Smooth muscle cell (in vitro differentiated cells): Measurements from ENCODE around the gene TAF11. TPM values are rescaled to one million over a fixed set of nuclear protein-coding genes. Genes with fewer than 3 reads are reported as not detected.

Experiments
- DNase-seq: peaks from one replicate; lab custom pipeline; 2025; ENCODE audit not compliant: unreplicated experiment; lab: John Stamatoyannopoulos, UW
- H2AFZ ChIP-seq: fragments of 200-600 bp; sonication (generic); 2 replicates; pipeline ENCODE4 v1.6.0; 2016; ENCODE audit warnings: antibody characterized with exemption, low read depth, mild to moderate bottlenecking
- H3F3A ChIP-seq: fragments of 200-600 bp; sonication (generic); 2 replicates; pipeline ENCODE4 v1.6.0; 2017; ENCODE audit warnings: antibody characterized with exemption, low read depth
- H3K27ac ChIP-seq: fragments of 200-600 bp; sonication (generic); 2 replicates; pipeline ENCODE4 v1.5.1; 2016; ENCODE audit warnings: low read depth, mild to moderate bottlenecking
- H3K27me3 ChIP-seq: fragments of 200-600 bp; sonication (generic); 2 replicates; pipeline ENCODE4 v1.6.1; 2016; ENCODE audit warnings: low read depth, mild to moderate bottlenecking
- H3K36me3 ChIP-seq: fragments of 200-600 bp; sonication (generic); 2 replicates; pipeline ENCODE4 v1.5.1; 2016; ENCODE audit warnings: low read depth
- H3K4me1 ChIP-seq: fragments of 200-600 bp; sonication (generic); 2 replicates; pipeline ENCODE4 v1.5.1; 2016; ENCODE audit warnings: low read depth
- H3K4me2 ChIP-seq: fragments of 200-600 bp; sonication (generic); 2 replicates; pipeline ENCODE4 v1.6.0; 2016; ENCODE audit warnings: mild to moderate bottlenecking
- H3K4me3 ChIP-seq: fragments of 200-600 bp; sonication (generic); 2 replicates; pipeline ENCODE4 v1.5.1; 2016; ENCODE audit warnings: mild to moderate bottlenecking
- H3K79me2 ChIP-seq: fragments of 200-600 bp; sonication (generic); 2 replicates; pipeline ENCODE4 v1.6.0; 2016; ENCODE audit warnings: low read depth, mild to moderate bottlenecking
- H3K9ac ChIP-seq: fragments of 200-600 bp; sonication (generic); 2 replicates; pipeline ENCODE4 v1.6.0; 2016; ENCODE audit warnings: low read depth
- H3K9me3 ChIP-seq: fragments of 200-600 bp; sonication (generic); replicated peaks from 2 replicates; pipeline ENCODE4 v1.5.1; 2016; ENCODE audit warnings: low read depth
- H4K20me1 ChIP-seq: fragments of 200-600 bp; sonication (generic); 2 replicates; pipeline ENCODE4 v1.6.0; 2016; ENCODE audit warnings: low read depth
- CTCF ChIP-seq: fragments of 200-600 bp; sonication (generic); IDR thresholded peaks from 2 replicates; pipeline ENCODE4 v1.5.1; 2017; ENCODE audit warnings: borderline replicate concordance, mild to moderate bottlenecking, antibody characterized with exemption; ENCODE audit not compliant: insufficient read depth, poor library complexity, severe bottlenecking
- WGBS: methylation state at CpG from one replicate; pipeline ENCODE4 v1.1.7; 2016; ENCODE audit warnings: low lambda C conversion rate; 5-methylcytosine and 5-hydroxymethylcytosine counted together
- polyA plus RNA-seq: library from polyadenylated mRNA; unstranded; fragments of >200 nt; fragmentation: Nextera tagmentation; extraction: Ambion mirVana; gene quantifications from 2 replicates; pipeline ENCODE4 v1.2.1, GENCODE V29; 2016
- total RNA-seq: library from RNA; depleted of rRNA; stranded (reverse); fragments of >200 nt; gene quantifications from 2 replicates; pipeline ENCODE4 v1.2.3, GENCODE V29; 2014

TAF11 gene
- total and polyA plus RNA-seq, 2 experiments from 2014 or later = 17.2 to 35.3 TPM

GRCh38 chr6:34876472-34876871, 11.4 kb downstream of the TAF11 start:
- no peak overlapping the region for H3K4me2 ChIP-seq
- H3F3A ChIP-seq = no peaks in the 10 kb centered on the region
- H3K27ac ChIP-seq = no peak overlapping the region
- no peak overlapping the region for H3K4me3 ChIP-seq
- H3K27me3 ChIP-seq = no peaks in the 10 kb centered on the region
- H3K4me1 ChIP-seq = no peaks in the 10 kb centered on the region
- H3K9me3 ChIP-seq = no peaks in the 10 kb centered on the region
- DNase-seq = no peak
- H3K36me3 ChIP-seq = no peaks in the 10 kb centered on the region
- WGBS = 97% methylated on average over 3 of the region's 3 CpGs
- H4K20me1 ChIP-seq = peaks cover 4% of the 10 kb centered on the region
- peaks cover 4% of the 10 kb centered on the region for H3K79me2 ChIP-seq
- H2AFZ ChIP-seq = no peak overlapping the region
- no peak overlapping the region for H3K9ac ChIP-seq
- TF ChIP-seq CTCF = no peak

GRCh38 chr6:34875292-34876213, 12.3 kb downstream of the TAF11 start:
- no peaks in the 10 kb centered on the region for H3F3A ChIP-seq
- H3K4me2 ChIP-seq = no peak overlapping the region
- H3K9ac ChIP-seq = no peak overlapping the region
- no peaks in the 10 kb centered on the region for H3K79me2 ChIP-seq
- H3K4me3 ChIP-seq = no peak overlapping the region
- no peaks in the 10 kb centered on the region for H3K27me3 ChIP-seq
- no peak for DNase-seq
- no peaks in the 10 kb centered on the region for H3K36me3 ChIP-seq
- H3K4me1 ChIP-seq = no peaks in the 10 kb centered on the region
- peaks cover 4% of the 10 kb centered on the region for H4K20me1 ChIP-seq
- H3K9me3 ChIP-seq = no peaks in the 10 kb centered on the region
- 94% methylated on average over 4 of the region's 4 CpGs for WGBS
- H2AFZ ChIP-seq = no peak overlapping the region
- no peak for TF ChIP-seq CTCF
- no peak overlapping the region for H3K27ac ChIP-seq

GRCh38 chr6:34872332-34872731, 15.5 kb downstream of the TAF11 start:
- H3K4me3 ChIP-seq = no peak overlapping the region
- TF ChIP-seq CTCF = no peak
- no peak overlapping the region for H3K4me2 ChIP-seq
- no peaks in the 10 kb centered on the region for H3K4me1 ChIP-seq
- H2AFZ ChIP-seq = no peak overlapping the region
- H3K27me3 ChIP-seq = no peaks in the 10 kb centered on the region
- no peaks in the 10 kb centered on the region for H3K79me2 ChIP-seq
- no peaks in the 10 kb centered on the region for H3K9me3 ChIP-seq
- no peak for DNase-seq
- H3F3A ChIP-seq = no peaks in the 10 kb centered on the region
- no peak overlapping the region for H3K27ac ChIP-seq
- H3K36me3 ChIP-seq = no peaks in the 10 kb centered on the region
- no peaks in the 10 kb centered on the region for H4K20me1 ChIP-seq
- no peak overlapping the region for H3K9ac ChIP-seq
- WGBS = 95% methylated on average over 1 of the region's 1 CpG
